OCI-LY3 (cell line): ENCODE results near the gene FAM107B.

Experiments
- CTCF ChIP-seq: fragments of 200-600, 300-600 bp; sonication (generic); IDR thresholded peaks from 2 replicates; pipeline ENCODE4 v1.5.1; 2014; ENCODE audit warnings: antibody characterized with exemption, low read length, low read depth
- EZH2phosphoT487 ChIP-seq: fragments of 200-600 bp; shearing (Covaris generic); IDR thresholded peaks from 2 replicates; pipeline ENCODE4 v1.6.1; 2018; ENCODE audit warnings: antibody characterized with exemption, mixed run types, low read depth

- TF ChIP-seq CTCF (no peak), EZH2phosphoT487 (no peak)
Observed at GRCh38 chr10:14617852-14618251, 156.8 kb downstream of the FAM107B start.
